GM23248 (cell line): ENCODE results near the gene NAAA. TPM values are rescaled to one million over a fixed set of nuclear protein-coding genes. Genes with fewer than 3 reads are reported as not detected.

ENCODE experiments used
- DNase-seq: peaks from one replicate; pipeline ENCODE4 v3.0.0-alpha.2; 2015
- H2AFZ ChIP-seq: fragments of 200-600 bp; sonication (generic); 2 replicates; pipeline ENCODE4 v1.6.1; 2016; ENCODE audit warnings: antibody characterized with exemption
- H3F3A ChIP-seq: fragments of 200-600 bp; sonication (generic); 2 replicates; pipeline ENCODE4 v1.6.1; 2016; ENCODE audit warnings: mild to moderate bottlenecking, antibody characterized with exemption, mixed run types; ENCODE audit not compliant: insufficient read depth
- H3K27ac ChIP-seq: fragments of 200-600 bp; sonication (generic); 2 replicates; pipeline ENCODE4 v1.5.1; 2016; ENCODE audit warnings: mild to moderate bottlenecking
- H3K27me3 ChIP-seq: fragments of 200-600 bp; sonication (generic); replicated peaks from 2 replicates; pipeline ENCODE4 v1.6.1; 2016; ENCODE audit warnings: mild to moderate bottlenecking; ENCODE audit not compliant: insufficient read depth
- H3K36me3 ChIP-seq: fragments of 200-600 bp; sonication (generic); 2 replicates; pipeline ENCODE4 v1.6.1; 2016; ENCODE audit warnings: low read depth, mild to moderate bottlenecking
- H3K4me1 ChIP-seq: fragments of 200-600 bp; sonication (generic); 2 replicates; pipeline ENCODE4 v1.6.1; 2016; ENCODE audit warnings: mild to moderate bottlenecking; ENCODE audit not compliant: insufficient read depth
- H3K4me2 ChIP-seq: fragments of 200-600 bp; sonication (generic); one replicate; pipeline ENCODE4 v1.6.1; 2016; ENCODE audit warnings: mild to moderate bottlenecking; ENCODE audit not compliant: unreplicated experiment
- H3K4me3 ChIP-seq: fragments of 200-600 bp; sonication (generic); 2 replicates; pipeline ENCODE4 v1.5.1; 2016; ENCODE audit warnings: mild to moderate bottlenecking
- H3K79me2 ChIP-seq: fragments of 200-600 bp; sonication (generic); 2 replicates; pipeline ENCODE4 v1.6.1; 2016; ENCODE audit warnings: mild to moderate bottlenecking; ENCODE audit not compliant: insufficient read depth
- H3K9ac ChIP-seq: fragments of 200-600 bp; sonication (generic); 2 replicates; pipeline ENCODE4 v1.6.1; 2016; ENCODE audit warnings: mild to moderate bottlenecking
- H3K9me2 ChIP-seq: fragments of 200-600 bp; sonication (generic); 2 replicates; pipeline ENCODE4 v1.6.1; 2016; ENCODE audit warnings: mixed run types, mild to moderate bottlenecking, moderate library complexity; ENCODE audit not compliant: insufficient read depth
- H3K9me3 ChIP-seq: fragments of 200-600 bp; sonication (generic); one replicate; pipeline ENCODE4 v1.6.1; 2017; ENCODE audit warnings: low read depth
- H4K20me1 ChIP-seq: fragments of 200-600 bp; sonication (generic); 2 replicates; pipeline ENCODE4 v1.6.0; 2016; ENCODE audit not compliant: insufficient read depth
- EZH2 ChIP-seq: fragments of 200-600 bp; sonication (generic); IDR thresholded peaks from 2 replicates; pipeline ENCODE4 v1.6.1; 2018; ENCODE audit warnings: antibody characterized with exemption, mild to moderate bottlenecking; ENCODE audit not compliant: insufficient read depth, poor library complexity, severe bottlenecking
- EZH2phosphoT487 ChIP-seq: fragments of 200-600 bp; sonication (generic); IDR thresholded peaks from 2 replicates; pipeline ENCODE4 v1.6.1; 2018; ENCODE audit warnings: antibody characterized with exemption, moderate library complexity, mild to moderate bottlenecking, low read depth; ENCODE audit not compliant: insufficient read depth
- WGBS, 2 experiments: methylation state at CpG; one replicate each; pipeline ENCODE4 v1.1.6; 2015 to 2017; ENCODE audit warnings: low lambda C conversion rate in 2 of 2, low coverage in 1 of 2; ENCODE audit errors: missing lambda C conversion rate in 2 of 2; 5-methylcytosine and 5-hydroxymethylcytosine counted together
- in situ Hi-C: fragments of 300-500 bp; cut with MboI; formaldehyde crosslinking; loops from 2 replicates; pipeline ENCODE4 v1.15.0; 2020
- polyA plus RNA-seq: library from polyadenylated mRNA; unstranded; fragments of >200 nt; fragmentation: Nextera tagmentation; extraction: Ambion mirVana; gene quantifications from 2 replicates; pipeline ENCODE4 v1.2.1, GENCODE V29; 2016
- total RNA-seq: library from RNA; depleted of rRNA; stranded (reverse); fragments of >200 nt; shearing (Covaris generic); gene quantifications from 2 replicates; pipeline ENCODE4 v1.2.3, GENCODE V29; 2014

Gene NAAA
- total and polyA plus RNA-seq, 2 experiments from 2014 or later: 34.3 to 56.4 TPM

GRCh38 chr4:75953509-75953908, 12.7 kb upstream of the NAAA start:
- DNase-seq: no peak
- WGBS, 2 experiments: 63 to 64% methylated on average over 2 of the region's 2 CpGs
- H3K9ac ChIP-seq: no peak overlapping the region
- H3K79me2 ChIP-seq: no peaks in the 10 kb centered on the region
- TF ChIP-seq EZH2phosphoT487 (no peak), EZH2 (no peak)
- H3K4me1 ChIP-seq: no peaks in the 10 kb centered on the region
- H3F3A ChIP-seq: no peaks in the 10 kb centered on the region
- no peak overlapping the region for H3K27ac ChIP-seq
- no peak overlapping the region for H2AFZ ChIP-seq
- H3K27me3 ChIP-seq: no peaks in the 10 kb centered on the region
- H3K9me3 ChIP-seq: no peaks in the 10 kb centered on the region
- in situ Hi-C loops: no loop called here
- H3K4me2 ChIP-seq: no peak overlapping the region
- H4K20me1 ChIP-seq: no peaks in the 10 kb centered on the region
- H3K9me2 ChIP-seq: no peaks in the 10 kb centered on the region
- H3K36me3 ChIP-seq: peaks cover 59% of the 10 kb centered on the region
- H3K4me3 ChIP-seq: no peak overlapping the region

GRCh38 chr4:75950213-75950815, 9.5 kb upstream of the NAAA start:
- Histone ChIP-seq H3K9me2 (no peaks in the 10 kb centered on the region), H3K27ac (no peak overlapping the region), H3K36me3 (peaks cover 43% of the 10 kb centered on the region), H3K4me2 (no peak overlapping the region), H2AFZ (no peak overlapping the region), H3K4me1 (no peaks in the 10 kb centered on the region), H3K27me3 (no peaks in the 10 kb centered on the region), H3K79me2 (no peaks in the 10 kb centered on the region), H3K9me3 (no peaks in the 10 kb centered on the region), H4K20me1 (no peaks in the 10 kb centered on the region), H3K4me3 (no peak overlapping the region), H3K9ac (no peak overlapping the region), H3F3A (no peaks in the 10 kb centered on the region)
- in situ Hi-C loops: no loop called here
- DNase-seq: no peak
- TF ChIP-seq EZH2phosphoT487 (no peak), EZH2 (no peak)
- WGBS, 2 experiments: 49 to 50% methylated on average over 3 of the region's 3 CpGs

- no peak overlapping the region for H3K27ac ChIP-seq
- no peaks in the 10 kb centered on the region for H3K9me3 ChIP-seq
- no peak for TF ChIP-seq EZH2phosphoT487
- TF ChIP-seq EZH2: no peak
- H3K9me2 ChIP-seq: no peaks in the 10 kb centered on the region
- peaks cover 37% of the 10 kb centered on the region for H3K36me3 ChIP-seq
- H3K4me2 ChIP-seq: no peak overlapping the region
- H3K79me2 ChIP-seq: no peaks in the 10 kb centered on the region
- no peaks in the 10 kb centered on the region for H3K27me3 ChIP-seq
- in situ Hi-C loops: no loop called here
- no peaks in the 10 kb centered on the region for H4K20me1 ChIP-seq
- H3F3A ChIP-seq: 0 out of 2 replicates have a peak, but pooled peaks cover 5% of the 10 kb centered on the region
- no peak for DNase-seq
- WGBS, 2 experiments: 71 to 76% methylated on average over 5 of the region's 5 CpGs
- H3K4me3 ChIP-seq: no peak overlapping the region
- no peak overlapping the region for H2AFZ ChIP-seq
- H3K4me1 ChIP-seq: no peaks in the 10 kb centered on the region
- H3K9ac ChIP-seq: no peak overlapping the region
Measured at GRCh38 chr4:75948822-75949444, 8.1 kb upstream of the NAAA start.

GRCh38 chr4:75939890-75940691, 722 bp downstream of the NAAA start:
- Histone ChIP-seq H3K9ac (peak overlapping the region; percentile 76), H3F3A (peaks cover 17% of the 10 kb centered on the region), H4K20me1 (no peaks in the 10 kb centered on the region), H3K79me2 (no peaks in the 10 kb centered on the region), H3K36me3 (no peaks in the 10 kb centered on the region), H3K4me3 (peak overlapping the region; percentile 84), H2AFZ (peak overlapping the region; percentile 93), H3K4me1 (no peaks in the 10 kb centered on the region), H3K27me3 (no peaks in the 10 kb centered on the region), H3K9me2 (no peaks in the 10 kb centered on the region), H3K27ac (peak overlapping the region; percentile 40), H3K4me2 (peak overlapping the region; percentile 80), H3K9me3 (no peaks in the 10 kb centered on the region)
- in situ Hi-C loops: no loop called here
- DNase-seq: peak; percentile 80
- TF ChIP-seq EZH2phosphoT487 (no peak), EZH2 (no peak)
- WGBS, 2 experiments: 0 to 2% methylated on average over 60 to 66 of the region's 67 CpGs
